SK-N-SH (cell line): ENCODE data around the gene LYZL2.

Experiments
- CTCF ChIP-seq: fragments of 200-600 bp; sonication (generic); IDR thresholded peaks from 2 replicates; pipeline ENCODE4 v1.6.1; 2017; ENCODE audit warnings: antibody characterized with exemption, mild to moderate bottlenecking, moderate library complexity
- GATA2 ChIP-seq: sonication (generic); formaldehyde crosslinking; IDR thresholded peaks from 2 replicates; pipeline ENCODE4 v1.5.0; 2020; ENCODE audit warnings: mild to moderate bottlenecking, missing genetic modification reagents
- JUND ChIP-seq: IDR thresholded peaks from 2 replicates; pipeline ENCODE4 v1.4.0; 2012
- RAD21 ChIP-seq: IDR thresholded peaks from 2 replicates; pipeline ENCODE4 v1.6.1; 2012; ENCODE audit warnings: mild to moderate bottlenecking, low read length
- RFX5 ChIP-seq: IDR thresholded peaks from 2 replicates; pipeline ENCODE4 v1.6.1; 2012; ENCODE audit warnings: mild to moderate bottlenecking, improper control_type of control experiment, low read length

GRCh38 chr10:30581779-30582380 lies 47.7 kb downstream of the LYZL2 start:
- no peak for TF ChIP-seq GATA2 (CRISPR knock-in tag)
- no peak for TF ChIP-seq JUND
- peak; percentile 59 for TF ChIP-seq RAD21
- no peak for TF ChIP-seq RFX5
- TF ChIP-seq CTCF, result peak; percentile 89
